HS-27A (cell line): Measurements from ENCODE around the gene ITGA1.
"Not testable (repeated sequence)": the region's sequence is repeated elsewhere in the genome, so short reads cannot be mapped to it uniquely, and the experiment has no call there.

ENCODE experiments used
- DNase-seq: peaks from one replicate; pipeline ENCODE4 v3.0.0-alpha.2; 2012; ENCODE audit warnings: low read depth, missing footprints

ITGA1 gene

GRCh38 chr5:52956915-52957747 is 169.4 kb downstream of the ITGA1 start:
- no peak for DNase-seq

- DNase-seq = no peak
These were observed 173.6 kb downstream of the ITGA1 start for GRCh38 chr5:52961274-52961681.

DNA sequence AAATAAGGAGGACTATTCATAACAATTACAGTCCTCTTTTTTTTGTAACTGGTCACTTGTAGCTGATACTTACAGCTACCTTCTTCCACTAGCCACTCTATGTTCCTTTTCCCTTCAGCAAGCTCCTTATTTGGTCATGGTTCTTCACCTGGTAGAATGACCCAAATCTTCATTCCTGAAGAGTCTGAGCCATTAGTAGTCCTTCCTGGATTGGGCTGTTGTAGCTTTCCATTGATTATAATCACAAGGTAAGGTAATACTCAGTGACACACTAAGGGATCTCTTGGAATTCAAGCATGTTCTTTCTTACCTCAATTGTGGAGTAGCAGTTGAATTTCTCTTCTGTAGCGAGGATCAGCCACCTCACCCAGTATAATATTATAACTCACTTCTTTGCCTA is 175.9 kb downstream of the ITGA1 start:
- no peak for DNase-seq

DNA sequence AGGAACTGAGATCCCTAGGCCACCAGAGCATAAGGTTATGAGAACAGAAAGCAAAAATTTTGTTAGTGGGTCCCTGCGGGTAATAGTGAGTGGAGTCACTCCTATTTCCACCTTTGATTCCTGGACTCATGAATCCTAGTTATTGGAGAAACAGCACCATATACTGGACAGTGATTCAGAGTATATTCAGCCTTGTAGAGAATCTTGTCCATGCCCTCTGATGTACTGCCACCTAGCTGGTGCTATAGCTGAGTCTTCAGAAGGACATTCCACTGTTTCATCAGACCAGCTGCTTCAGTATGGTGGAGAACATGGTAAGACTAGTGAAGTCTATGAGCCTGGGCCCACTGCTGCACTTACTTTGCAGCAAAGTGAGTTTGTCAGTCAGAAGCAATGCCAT is 176.4 kb downstream of the ITGA1 start:
- DNase-seq = no peak

DNA sequence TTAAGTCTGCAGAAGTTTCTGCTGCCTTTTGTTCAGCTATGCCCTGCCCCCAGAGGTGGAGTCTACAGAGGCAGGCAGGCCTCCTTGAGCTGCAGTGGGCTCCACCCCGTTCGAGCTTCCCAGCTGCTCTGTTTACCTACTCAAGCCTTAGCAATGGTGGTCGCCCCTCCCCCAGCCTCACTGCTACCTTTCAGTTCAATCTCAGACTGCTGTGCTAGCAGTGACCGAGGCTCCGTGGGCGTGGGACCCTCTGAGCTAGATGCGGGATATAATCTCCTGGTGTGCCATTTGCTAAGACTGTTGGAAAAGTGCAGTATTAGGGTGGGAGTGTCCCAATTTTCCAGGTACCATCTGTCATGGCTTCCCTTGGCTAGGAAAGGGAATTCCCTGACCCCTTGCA is 188.4 kb downstream of the ITGA1 start:
- DNase-seq = not testable (repeated sequence)

DNA sequence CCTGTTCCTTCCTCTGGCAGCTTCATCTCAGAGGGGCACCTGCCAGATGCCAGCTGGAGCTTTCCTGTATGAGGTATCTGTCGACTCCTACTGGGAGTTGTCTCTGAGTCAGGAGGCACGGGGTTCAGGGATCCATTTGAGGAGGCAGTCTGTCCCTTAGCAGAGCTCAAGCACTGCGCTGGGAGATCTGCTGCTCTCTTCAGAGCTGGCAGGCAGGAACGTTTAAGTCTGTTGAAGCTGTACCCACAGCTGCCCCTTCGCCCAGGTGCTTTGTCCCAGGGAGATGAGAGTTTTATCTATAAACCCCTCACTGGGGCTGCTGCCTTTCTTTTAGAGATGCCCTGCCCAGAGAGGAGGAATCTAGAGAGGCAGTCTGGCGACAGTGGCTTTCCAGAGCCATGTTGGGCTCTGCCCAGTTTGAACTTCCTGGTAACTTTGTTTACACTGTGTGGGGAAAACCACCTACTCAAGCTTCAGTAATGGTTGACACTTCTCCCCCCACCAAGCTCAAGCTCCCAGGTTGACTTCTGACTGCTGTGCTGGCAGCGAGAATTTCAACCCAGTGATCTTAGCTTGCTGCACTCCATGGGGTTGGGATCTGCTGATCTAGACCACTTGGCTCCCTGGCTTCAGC is 189.7 kb downstream of the ITGA1 start:
- no peak for DNase-seq

GRCh38 chr5:52981507-52981906 is 193.8 kb downstream of the ITGA1 start:
- no peak for DNase-seq

DNA sequence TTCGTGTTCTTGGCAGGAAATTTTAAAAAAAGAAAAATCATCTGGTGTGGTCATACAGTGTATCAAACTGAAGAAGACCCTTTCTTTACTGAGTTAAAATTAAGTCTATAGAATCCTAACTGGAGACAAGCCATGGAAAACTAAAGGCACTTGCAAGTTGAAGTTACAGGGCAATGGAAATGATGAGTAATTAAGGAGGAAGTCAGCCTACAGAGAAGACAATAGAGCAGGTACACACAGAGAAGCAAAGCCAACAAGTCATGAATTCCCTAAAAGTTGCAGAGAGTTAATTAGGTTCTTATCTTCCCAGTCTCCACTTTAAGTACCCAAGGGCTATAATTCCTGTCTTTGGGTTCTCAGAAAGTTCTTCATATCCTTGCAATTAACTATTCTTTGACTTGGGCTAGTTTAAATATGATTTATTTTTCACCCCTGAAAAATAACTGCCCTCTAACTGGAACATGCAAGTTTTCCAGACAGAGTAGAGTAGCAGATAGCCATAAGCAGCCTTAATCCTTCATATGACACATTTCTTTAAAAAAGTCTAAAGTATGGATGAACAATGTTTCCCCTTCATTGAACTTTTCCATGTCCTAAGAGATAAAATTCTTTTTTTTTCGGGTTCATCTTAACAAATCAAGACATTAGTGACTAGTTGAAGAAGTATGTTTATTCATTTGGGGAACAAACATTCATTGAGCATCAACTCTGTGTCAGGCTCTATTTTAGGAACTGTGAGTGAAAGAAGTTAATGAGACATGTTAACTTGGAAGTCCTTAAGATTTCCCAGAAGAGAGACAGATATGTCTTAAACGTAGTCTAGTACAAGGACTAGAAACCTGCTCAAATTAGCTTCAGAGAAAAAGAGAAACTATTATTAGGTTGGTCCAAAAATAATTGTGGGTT is 196.3 kb downstream of the ITGA1 start:
- no peak for DNase-seq

- DNase-seq = no peak
These were observed 197.6 kb downstream of the ITGA1 start for GRCh38 chr5:52985306-52985705.

- DNase-seq = no peak
These were observed 200.1 kb downstream of the ITGA1 start for GRCh38 chr5:52987711-52988331.

GRCh38 chr5:52988335-52989024 is 200.8 kb downstream of the ITGA1 start:
- DNase-seq = no peak

DNA sequence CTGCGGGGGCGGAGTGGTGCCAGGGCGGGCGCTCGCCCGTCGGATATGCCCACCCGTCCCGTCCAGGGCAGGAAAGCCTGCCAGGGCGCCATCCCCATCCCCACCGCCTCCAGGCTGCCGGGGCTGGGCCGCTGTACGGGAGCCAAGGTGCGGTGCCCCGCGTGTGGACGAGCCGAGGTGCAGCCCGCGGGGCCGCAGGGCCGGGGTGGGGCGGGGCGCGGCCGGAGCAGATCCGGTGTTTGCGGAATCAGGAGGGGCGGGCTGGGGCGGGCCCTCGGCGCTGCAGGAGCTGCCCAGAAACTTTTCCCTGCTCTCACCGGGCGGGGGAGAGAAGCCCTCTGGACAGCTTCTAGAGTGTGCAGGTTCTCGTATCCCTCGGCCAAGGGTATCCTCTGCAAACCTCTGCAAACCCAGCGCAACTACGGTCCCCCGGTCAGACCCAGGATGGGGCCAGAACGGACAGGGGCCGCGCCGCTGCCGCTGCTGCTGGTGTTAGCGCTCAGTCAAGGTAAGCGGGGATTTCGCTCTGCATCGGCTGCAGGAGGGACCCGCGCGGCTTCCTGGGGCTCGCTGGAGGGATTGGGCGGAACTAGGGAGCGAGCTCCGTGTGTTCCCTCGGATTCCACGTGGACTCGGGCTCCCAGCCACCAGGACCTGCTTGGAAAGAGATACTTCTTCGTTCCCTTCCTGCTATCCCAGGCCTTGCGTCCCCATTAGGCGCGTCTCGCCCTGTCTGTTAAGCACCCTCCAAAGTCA is 201.5 kb downstream of the ITGA1 start, which contains the start of gene ITGA2:
Gene ITGA2, plus strand, starts transcription at position 328 of the 756 bp plus-strand sequence. Its CDS starts 117 bp downstream, at position 445.
- no peak for DNase-seq

DNA sequence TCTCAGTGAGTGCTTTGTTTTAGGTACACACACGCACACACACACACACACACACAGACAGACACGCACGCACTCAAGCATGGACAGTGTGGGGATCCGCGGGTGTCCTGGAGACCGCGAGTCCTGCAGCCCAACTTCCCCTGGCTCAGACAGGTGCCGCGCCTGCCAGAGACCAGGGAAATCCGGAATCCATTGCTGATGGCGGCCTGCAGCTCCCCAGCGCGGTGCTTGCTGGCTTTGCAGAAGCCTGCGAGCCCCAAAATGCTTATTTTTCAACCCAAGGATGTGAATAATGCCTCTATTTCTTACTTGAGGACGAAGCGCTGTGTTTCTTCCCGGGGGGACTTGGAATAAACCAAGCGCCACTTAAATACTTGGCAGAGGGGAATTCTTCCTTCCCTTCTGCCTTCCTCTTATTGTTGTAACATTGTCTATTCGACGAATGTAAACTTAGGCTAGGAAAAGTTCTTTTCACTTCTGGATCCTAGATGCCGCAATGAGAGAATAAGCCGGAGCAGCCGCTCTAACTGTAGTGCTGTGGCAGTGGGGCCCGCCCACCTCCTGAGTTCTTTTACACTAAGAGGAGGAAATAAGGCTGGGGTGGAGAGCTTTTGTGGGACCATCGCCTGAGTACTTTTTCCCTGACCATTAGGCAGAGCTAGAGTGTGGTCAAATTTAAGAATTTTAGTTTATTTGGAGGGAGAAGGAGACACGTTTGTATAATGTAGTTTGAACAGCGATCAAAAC is 202.2 kb downstream of the ITGA1 start:
- DNase-seq = no peak

GRCh38 chr5:52990528-52990925 is 202.8 kb downstream of the ITGA1 start:
- no peak for DNase-seq

- no peak for DNase-seq
These were observed 205.7 kb downstream of the ITGA1 start for GRCh38 chr5:52993367-52993766.

DNA sequence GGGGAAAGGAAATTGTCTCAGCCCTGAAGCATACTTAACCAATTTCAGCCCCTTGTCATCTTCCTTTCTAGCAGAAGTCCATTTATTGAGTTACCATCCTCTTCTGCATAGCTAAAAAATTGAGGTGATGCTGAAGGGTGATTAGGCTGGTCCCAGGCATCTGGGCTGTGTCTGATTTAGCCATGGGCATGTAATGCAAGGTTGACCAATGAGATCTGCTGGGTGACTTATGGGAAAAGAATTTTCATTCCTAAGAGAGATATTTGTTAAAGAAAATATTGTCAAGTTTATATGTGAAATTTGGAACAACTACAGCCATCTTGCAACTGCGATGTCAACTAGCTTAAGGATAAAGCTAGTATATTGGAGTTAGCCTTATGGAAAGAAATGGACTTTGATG is 206.6 kb downstream of the ITGA1 start:
- DNase-seq = no peak

- DNase-seq = no peak
These were observed 207.4 kb downstream of the ITGA1 start for GRCh38 chr5:52995095-52995494.

DNA sequence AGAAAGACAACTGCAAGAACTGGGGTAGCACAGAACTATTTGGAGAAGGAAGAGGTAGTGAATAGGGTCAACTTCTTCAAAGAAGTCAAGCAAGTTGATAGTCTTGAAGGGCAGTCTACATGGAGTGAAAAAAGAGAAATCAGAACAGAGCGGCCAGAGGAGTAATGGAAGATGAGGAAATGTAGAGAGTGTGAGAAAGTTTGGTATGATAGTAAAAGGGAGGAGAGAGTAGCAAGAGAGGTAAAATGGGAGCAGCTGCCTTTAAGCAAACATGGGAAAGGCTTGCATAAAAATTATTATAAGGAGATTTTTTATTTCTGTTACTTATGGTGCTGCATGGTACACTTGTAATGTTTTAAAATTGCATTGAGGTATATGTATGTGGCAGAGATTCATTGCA is 208.2 kb downstream of the ITGA1 start:
- DNase-seq = no peak

GRCh38 chr5:52996979-52997378 is 209.3 kb downstream of the ITGA1 start:
- DNase-seq = no peak

DNA sequence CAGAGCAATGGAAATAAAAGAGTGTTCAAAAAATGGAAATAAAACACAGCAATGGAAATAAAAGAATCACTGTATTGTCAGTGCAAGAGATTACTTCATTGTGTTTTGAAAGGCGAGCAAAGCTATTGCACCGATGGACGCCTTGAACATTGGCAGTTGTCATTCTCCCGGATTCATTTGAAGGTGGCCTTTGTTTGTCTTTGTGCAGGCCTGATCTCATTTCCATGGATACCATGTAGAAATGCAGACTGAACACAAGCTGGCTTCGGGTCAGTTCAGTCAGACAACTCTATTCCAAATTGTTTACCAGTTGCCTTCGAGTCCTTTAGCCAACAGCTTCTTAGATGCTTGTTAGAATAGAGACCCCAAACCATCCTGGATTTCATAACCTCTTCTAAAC is 209.7 kb downstream of the ITGA1 start:
- DNase-seq = no peak
